ENCODE data around the gene PEX1.
"Not testable (repeated sequence)": the region's sequence is repeated elsewhere in the genome, so short reads cannot be mapped to it uniquely, and the experiment has no call there.

PEX1 gene

GRCh38 chr7:92451645-92452044, 76.7 kb downstream of the PEX1 start:
- no peaks in the 10 kb centered on the region for H3K79me2 ChIP-seq (ENCODE audit: insufficient read depth, low read depth)
- no peaks in the 10 kb centered on the region; the same call in 1 of the 2 replicates for H3K36me3 ChIP-seq (ENCODE audit: insufficient read depth)
- no peaks in the 10 kb centered on the region for H3K27me3 ChIP-seq (ENCODE audit: insufficient read depth, low read depth)
- no peak overlapping the region for H3K9ac ChIP-seq
- peaks cover 11% of the 10 kb centered on the region for H3K4me1 ChIP-seq (ENCODE audit: low read depth, poor library complexity, severe bottlenecking)
- no peaks in the 10 kb centered on the region for H4K20me1 ChIP-seq (ENCODE audit: insufficient read depth)
- no peak overlapping the region for H2AFZ ChIP-seq (ENCODE audit: low read depth)
- TF ChIP-seq CTCF (conservative IDR thresholded peaks at IDR 0.05; ENCODE audit: low read depth, low read length): no peak
- no peak overlapping the region for H3K4me3 ChIP-seq (IDR thresholded peaks at IDR 0.05; ENCODE audit: insufficient read depth, low read depth, low read length)
- H3K27ac ChIP-seq: no peak overlapping the region
- H3K4me2 ChIP-seq: no peak overlapping the region

GRCh38 chr7:92448205-92448747, 80.0 kb downstream of the PEX1 start:
- Histone ChIP-seq H3K4me3 (IDR thresholded peaks at IDR 0.05; ENCODE audit: insufficient read depth, low read depth, low read length) (peak overlapping the region; percentile 68), H3K9ac (peak overlapping the region; percentile 99), H3K4me1 (ENCODE audit: low read depth, poor library complexity, severe bottlenecking) (peaks cover 11% of the 10 kb centered on the region), H2AFZ (ENCODE audit: low read depth) (peak overlapping the region; percentile 89), H3K4me2 (peak overlapping the region; percentile 79), H3K79me2 (ENCODE audit: insufficient read depth, low read depth) (no peaks in the 10 kb centered on the region), H3K27me3 (ENCODE audit: insufficient read depth, low read depth) (no peaks in the 10 kb centered on the region), H4K20me1 (ENCODE audit: insufficient read depth) (no peaks in the 10 kb centered on the region), H3K36me3 (ENCODE audit: insufficient read depth) (no peaks in the 10 kb centered on the region), H3K27ac (peak overlapping the region; percentile 91)
- peak; percentile 87 for TF ChIP-seq CTCF (conservative IDR thresholded peaks at IDR 0.05; ENCODE audit: low read depth, low read length)

- peak within 1 kb of the TSS; percentile 68 for H3K4me3 ChIP-seq (IDR thresholded peaks at IDR 0.05; ENCODE audit: insufficient read depth, low read depth, low read length)
- TF ChIP-seq CTCF (conservative IDR thresholded peaks at IDR 0.05; ENCODE audit: low read depth, low read length): peak; percentile 24; the same call in 1 of the 2 replicates
- no peaks in the 10 kb centered on the region for H3K79me2 ChIP-seq (ENCODE audit: insufficient read depth, low read depth)
- no peaks in the 10 kb centered on the region for H3K36me3 ChIP-seq (ENCODE audit: insufficient read depth)
- H3K27me3 ChIP-seq (ENCODE audit: insufficient read depth, low read depth): no peaks in the 10 kb centered on the region
- no peaks in the 10 kb centered on the region for H4K20me1 ChIP-seq (ENCODE audit: insufficient read depth)
- H3K9ac ChIP-seq: peak within 1 kb of the TSS; percentile 99
- peaks cover 11% of the 10 kb centered on the region for H3K4me1 ChIP-seq (ENCODE audit: low read depth, poor library complexity, severe bottlenecking)
- peak within 1 kb of the TSS; percentile 79 for H3K4me2 ChIP-seq
- H2AFZ ChIP-seq (ENCODE audit: low read depth): peak within 1 kb of the TSS; percentile 89
- H3K27ac ChIP-seq: peak within 1 kb of the TSS; percentile 91
These were observed 80.7 kb downstream of the PEX1 start, which contains the start of gene GATAD1 for GRCh38 chr7:92447345-92448204. GATAD1 (plus strand) TSS chr7:92447482; CDS start chr7:92447730, 248 bp downstream.

GRCh38 chr7:92446869-92447344, 81.4 kb downstream of the PEX1 start:
- no peaks in the 10 kb centered on the region for H3K27me3 ChIP-seq (ENCODE audit: insufficient read depth, low read depth)
- peak overlapping the region; percentile 91 for H3K27ac ChIP-seq
- H3K36me3 ChIP-seq (ENCODE audit: insufficient read depth): no peaks in the 10 kb centered on the region
- H3K4me1 ChIP-seq (ENCODE audit: low read depth, poor library complexity, severe bottlenecking): peaks cover 11% of the 10 kb centered on the region
- TF ChIP-seq CTCF (conservative IDR thresholded peaks at IDR 0.05; ENCODE audit: low read depth, low read length): peak; percentile 77; the same call in 1 of the 2 replicates
- peak overlapping the region; percentile 44 for H3K4me3 ChIP-seq (IDR thresholded peaks at IDR 0.05; ENCODE audit: insufficient read depth, low read depth, low read length)
- peak overlapping the region; percentile 62; the same call in 1 of the 2 replicates for H3K4me2 ChIP-seq
- peak overlapping the region; percentile 89 for H2AFZ ChIP-seq (ENCODE audit: low read depth)
- no peaks in the 10 kb centered on the region for H3K79me2 ChIP-seq (ENCODE audit: insufficient read depth, low read depth)
- no peaks in the 10 kb centered on the region for H4K20me1 ChIP-seq (ENCODE audit: insufficient read depth)
- peak overlapping the region; percentile 99 for H3K9ac ChIP-seq

GRCh38 chr7:92442720-92443119, 85.6 kb downstream of the PEX1 start:
- not testable (repeated sequence) for H3K4me1 ChIP-seq (ENCODE audit: low read depth, poor library complexity, severe bottlenecking); H3K4me2 ChIP-seq; H3K27ac ChIP-seq; H3K36me3 ChIP-seq (ENCODE audit: insufficient read depth); H3K79me2 ChIP-seq (ENCODE audit: insufficient read depth, low read depth); H4K20me1 ChIP-seq (ENCODE audit: insufficient read depth); H3K27me3 ChIP-seq (ENCODE audit: insufficient read depth, low read depth); H3K4me3 ChIP-seq (IDR thresholded peaks at IDR 0.05; ENCODE audit: insufficient read depth, low read depth, low read length); H2AFZ ChIP-seq (ENCODE audit: low read depth); H3K9ac ChIP-seq

Measured in KMS-11 (cell line).